ENCODE measurements around the gene TNS1.

TNS1 gene

DNA sequence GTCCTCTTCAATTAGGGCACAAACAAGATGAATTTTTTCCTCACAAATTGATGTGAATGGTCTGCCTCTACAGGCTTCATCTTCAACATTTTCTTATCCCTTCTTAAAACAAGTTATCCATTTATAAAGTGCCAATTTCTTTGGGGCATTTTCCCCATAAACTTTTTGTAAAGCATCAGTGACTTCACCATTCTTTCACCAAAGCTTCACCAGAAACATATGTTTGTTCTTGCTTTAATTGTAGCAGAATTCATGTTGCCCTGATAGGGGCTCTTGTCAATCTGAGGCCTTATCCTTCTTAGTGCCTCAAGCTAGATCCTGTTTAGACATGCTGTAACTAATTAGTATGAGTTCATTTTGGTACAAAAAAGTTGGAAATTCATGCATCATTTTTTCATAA is 226.2 kb downstream of the TNS1 start:
- no peak for DNase-seq (ENCODE audit: low read depth)

DNA sequence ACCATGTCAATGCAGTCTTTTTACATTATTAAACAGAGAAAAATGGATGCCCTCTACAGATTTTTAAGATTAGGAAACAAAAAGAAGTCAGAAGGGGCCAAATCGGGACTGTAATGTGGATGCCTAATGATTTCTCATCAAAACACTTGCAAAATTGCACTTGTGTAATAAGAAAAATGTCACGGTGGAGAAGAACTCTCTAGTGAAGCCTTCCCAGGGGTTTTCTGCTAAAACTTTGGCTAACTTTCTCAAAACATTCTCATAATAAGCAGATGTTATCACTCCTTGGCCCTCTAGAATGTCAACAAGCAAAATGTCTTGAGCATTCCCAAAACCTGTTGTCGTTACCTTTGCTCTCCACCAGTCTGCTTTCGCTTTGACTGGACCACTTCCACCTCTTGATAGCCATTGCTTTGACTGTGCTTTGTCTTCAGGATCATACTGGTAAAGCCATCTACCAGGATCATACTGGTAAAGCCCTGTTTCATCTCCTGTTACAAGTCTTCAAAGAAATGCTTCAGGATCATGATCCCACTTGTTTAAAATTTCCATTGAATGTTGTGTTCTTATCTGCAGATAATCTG is 226.8 kb downstream of the TNS1 start:
- DNase-seq (ENCODE audit: low read depth), result no peak

DNA sequence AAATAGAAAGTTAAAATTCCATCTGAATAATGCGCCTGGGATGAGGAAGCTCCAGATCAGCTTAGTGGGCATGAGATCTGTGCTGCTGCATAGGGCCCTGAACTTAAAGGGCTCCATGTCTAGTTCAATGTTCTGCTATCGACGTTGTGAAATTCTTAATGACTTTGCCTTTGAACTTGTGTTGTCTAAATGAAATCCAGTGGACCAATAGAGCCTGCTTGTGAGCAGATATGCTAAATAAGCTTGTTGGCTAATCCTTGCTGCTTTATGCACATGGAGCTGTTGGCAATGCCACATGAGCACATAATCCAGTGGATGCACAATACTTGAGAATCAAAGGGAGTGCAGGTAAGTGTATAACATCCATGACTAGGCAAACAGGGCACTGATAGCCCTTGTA is 228.6 kb downstream of the TNS1 start:
- no peak for DNase-seq (ENCODE audit: low read depth)

DNA sequence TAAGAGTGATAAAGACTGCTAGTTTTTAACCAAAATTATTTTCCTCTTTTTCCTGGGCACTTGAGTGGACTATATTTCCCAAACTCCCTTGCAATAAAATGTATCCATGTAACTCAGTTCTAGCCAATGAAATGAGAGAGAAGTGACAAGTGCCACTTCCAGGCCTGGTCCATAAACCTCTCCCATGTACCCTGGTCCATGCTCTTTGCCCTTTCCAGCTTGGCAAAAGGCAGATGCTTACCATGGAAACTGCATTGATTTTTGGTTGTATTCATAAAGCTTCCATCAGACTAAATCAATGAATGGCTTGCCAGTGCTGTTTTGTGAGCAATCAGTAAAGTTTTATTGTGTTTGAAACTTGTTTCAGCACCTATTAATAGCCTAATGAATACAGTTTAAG is 229.3 kb downstream of the TNS1 start:
- no peak for DNase-seq (ENCODE audit: low read depth)

DNA sequence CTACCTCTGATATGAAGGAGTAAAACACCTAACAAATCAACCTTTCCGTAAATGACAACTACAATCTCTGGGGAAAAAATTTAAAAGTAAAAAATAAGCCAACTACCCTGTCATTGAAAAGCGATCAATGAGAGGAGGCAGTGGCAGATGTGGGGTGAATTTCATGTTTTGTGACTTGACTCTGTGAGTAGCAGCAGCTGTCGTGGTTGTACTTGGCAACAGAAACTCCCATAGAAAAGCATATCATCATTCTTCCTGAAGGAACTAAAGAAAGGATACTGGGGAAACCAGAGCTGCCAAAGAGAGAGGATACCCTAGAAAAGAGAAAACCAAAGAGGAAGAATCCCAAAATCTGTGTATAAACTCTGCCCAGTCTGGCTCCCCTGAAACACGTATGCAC is 236.4 kb downstream of the TNS1 start:
- no peak for DNase-seq (ENCODE audit: low read depth)

DNA sequence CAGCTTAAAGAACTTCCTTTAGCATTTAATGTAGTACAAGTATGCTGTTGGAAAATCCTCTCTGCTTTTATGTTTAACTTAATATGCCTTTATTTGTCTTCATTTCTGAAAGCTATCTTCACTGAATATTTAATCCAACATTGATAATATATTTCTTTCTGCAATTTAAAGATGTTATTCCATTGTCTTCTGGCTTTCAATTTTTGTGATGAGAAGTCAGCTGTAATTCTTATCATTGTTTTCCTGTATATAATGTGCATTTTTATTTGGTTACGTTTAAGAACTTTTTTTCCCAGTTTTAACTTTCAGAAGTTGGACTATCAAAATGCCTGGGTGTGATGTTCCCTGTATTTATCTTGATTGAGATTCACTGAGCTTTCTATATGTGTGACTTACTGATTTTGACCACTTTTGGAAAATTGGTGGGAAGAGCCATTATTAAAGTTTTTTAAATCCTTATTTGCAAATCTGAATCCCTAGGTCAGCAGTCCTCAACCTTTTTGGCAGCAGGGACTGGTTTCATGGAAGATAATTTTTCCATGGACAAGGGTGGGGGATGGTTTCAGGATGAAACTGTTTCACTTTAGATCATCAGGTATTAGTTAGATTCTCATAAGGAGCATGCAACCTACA is 241.0 kb downstream of the TNS1 start:
- no peak for DNase-seq (ENCODE audit: low read depth)

DNA sequence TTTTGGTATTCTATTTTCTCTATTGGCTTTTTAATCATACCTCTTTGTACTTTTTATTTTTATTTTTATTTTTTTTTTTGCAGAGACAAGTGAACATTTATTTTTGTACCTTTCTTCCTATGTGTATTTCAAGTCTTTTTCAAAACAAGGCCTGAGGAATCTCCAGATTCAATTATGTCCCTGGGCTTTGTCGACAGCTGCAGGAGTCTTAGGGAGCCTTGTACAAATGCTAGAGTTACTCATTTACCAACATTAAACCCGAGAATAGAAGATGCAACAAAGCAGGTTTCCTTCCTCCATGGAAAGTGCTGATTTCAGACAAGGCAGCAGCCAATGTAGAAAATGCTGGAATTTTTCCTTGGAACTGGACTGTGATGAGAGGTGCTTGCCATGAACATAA is 242.8 kb downstream of the TNS1 start:
- no peak for DNase-seq (ENCODE audit: low read depth)

DNA sequence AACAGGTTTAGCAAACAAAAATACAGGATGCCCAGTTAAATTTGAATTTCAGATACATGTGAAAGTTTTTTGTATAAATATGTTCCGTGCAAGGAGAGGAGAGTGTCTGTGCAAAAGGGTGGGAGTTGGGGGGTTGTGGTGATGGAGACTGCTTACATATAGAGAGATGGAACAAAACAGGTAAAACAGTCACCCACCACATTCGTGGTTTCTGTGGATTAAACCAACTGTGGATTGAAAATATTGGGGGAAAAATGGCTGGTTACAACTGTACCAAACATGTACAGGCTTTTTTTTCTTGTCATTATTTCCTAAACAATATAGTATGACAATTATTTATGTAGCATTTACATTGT is 245.7 kb downstream of the TNS1 start:
- DNase-seq (ENCODE audit: low read depth), result no peak

DNA sequence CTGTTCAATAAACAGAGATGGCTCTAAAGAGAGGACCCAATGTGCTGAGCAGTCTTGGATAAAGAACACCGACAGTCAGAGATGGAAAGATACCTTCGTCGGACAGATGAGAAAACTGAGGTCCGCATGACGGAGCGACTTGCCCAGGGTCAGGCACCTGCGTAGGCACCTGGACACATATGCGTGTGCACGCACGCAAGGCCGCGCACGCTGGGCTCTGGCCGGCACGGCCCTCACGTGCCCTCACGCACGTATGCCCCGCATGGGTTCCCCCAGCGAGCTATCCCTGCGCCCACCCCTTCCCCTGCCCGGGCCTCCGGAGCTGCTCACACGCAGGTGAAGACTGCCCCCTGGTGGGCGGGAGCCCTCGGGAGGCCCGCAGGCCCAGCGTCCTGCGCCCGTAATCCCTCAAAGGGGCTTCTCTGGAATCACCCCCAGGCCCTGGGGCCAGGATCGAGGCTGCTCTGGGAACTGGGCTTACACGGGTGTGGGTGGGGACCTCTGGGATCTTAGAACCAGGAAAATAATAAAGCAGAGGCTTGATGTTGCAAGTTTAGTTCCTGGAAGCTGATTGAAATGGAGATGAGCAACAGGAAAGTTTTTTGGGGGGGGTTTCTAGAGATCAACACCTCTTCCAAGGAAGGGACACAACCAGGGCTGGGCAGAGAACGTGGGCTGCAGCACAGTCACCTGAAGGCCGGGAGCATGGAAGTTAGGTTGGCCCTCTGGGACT is 246.3 kb downstream of the TNS1 start:
- peak; percentile 46 for DNase-seq (ENCODE audit: low read depth)

DNA sequence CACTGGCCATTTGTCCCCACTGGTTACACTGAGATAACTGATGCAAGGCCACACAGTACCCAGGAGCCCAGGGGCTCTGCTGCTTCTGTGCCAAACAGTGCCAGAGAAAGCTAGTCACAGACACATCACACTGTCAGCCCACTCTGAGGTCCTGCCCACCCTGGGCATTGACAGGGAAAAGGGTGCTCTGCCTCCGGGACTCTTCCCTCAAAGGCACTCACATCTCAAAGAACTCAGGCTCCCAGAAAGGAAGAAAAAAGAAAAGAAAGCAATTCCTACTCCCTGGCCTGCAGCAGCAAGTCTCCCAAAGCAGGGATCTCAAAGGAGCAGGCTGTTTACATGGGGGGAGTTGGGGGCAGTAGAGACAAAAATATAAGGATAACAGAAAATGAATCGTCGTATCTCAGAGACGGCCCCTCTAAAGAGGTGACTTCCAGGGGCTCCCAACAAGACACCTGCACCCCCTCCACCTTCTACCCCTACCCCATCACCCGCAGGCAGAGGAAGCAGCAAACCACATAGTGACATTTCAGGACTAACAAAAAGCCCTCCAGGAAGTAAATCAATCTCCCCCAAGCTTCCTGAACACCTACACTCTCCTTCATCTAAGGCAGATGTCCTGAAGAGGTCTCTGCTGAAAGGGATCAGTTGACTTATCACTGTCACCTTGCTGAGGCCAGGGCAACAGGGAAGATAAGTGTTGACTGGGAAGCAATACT is 247.6 kb downstream of the TNS1 start:
- DNase-seq (ENCODE audit: low read depth), result no peak

DNA sequence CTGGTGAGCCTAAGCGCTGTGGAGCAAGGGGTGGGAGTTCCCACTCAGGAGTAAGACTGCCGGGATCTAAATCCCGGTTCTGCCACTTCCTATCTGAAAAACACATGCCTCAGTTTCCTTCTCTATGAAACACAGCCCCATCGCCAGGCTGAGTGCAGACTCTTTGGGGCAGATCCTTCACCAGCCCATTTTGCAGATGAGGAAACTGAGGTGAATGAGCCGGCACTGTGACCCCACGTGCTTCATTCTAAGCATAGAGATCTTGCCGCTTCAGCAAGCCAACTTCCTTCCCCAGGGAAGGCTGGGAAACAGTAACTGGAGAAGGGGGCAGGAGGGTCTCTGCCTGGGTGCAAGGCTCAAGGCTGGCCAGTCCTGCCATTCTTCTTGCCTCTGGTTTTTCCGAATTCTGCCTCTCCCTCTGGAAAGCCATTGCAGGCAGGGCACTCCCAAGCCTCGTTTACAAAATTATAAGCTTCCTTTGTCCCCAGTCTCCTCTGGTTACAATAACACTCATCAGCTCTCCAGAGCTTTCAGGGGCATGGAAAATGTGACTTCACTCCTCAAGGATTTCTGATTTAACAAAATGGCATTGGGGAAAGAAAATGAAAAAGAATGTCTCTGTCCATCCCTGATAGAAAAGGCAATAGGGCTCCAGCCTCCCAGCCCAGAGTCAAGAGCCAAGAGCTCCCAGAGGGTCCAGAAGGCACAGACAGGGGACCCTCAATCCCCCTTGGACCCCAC is 249.2 kb downstream of the TNS1 start:
- DNase-seq (ENCODE audit: low read depth), result no peak

DNA sequence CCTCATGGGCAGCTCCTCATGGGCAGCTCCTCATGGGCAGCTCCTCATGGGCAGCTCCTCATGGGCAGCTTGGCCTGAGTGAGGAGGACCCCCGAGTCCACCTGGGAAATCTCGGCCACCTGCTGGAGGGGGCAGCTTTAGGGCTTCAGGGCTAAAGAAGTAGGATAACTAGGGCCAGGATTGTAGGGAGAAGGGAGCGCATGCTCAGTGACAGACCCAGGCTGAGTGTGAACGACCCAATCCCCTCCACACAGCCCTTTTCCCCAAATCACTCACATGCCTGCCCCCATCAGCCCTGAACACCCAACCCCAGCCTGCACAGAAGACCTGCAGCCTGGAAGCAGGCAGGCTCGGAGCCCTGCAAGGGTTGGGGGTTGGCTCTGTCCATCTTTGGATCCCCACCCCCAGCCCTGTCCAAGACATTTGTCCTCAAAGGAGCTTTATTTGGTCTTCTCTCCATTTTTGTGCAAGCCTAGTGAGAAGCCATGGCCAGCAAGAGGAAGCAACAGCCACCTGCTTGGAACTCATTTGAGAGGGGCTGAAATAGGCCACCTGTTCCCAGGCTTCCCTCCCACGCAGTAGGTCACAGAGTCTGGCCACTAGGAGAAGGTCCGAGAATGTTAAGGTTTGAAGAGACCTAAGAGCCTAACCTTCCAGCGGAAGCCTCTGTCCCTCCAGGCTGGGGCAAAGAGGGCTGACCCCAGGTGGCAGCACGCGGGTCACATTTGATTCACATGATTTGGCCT is 249.9 kb downstream of the TNS1 start:
- no peak for DNase-seq (ENCODE audit: low read depth)

DNA sequence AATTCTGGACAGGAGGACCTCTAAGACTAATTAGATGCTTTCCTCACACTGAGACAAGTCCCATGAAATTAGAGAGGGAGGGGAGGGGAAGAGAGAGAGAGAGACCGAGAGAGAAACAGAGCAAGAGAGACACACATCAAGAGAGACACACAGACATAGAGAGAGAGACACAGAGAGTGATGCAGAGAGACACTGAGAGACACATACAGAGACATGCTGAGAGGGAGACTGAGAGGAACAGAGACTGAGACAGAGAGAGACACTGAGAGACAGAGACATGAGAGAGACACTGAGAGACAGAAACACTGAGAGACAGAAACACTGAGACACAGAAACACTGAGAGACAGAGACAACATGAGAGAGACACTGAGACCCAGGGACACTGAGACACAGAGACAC is 250.8 kb downstream of the TNS1 start:
- DNase-seq (ENCODE audit: low read depth), result no peak

DNA sequence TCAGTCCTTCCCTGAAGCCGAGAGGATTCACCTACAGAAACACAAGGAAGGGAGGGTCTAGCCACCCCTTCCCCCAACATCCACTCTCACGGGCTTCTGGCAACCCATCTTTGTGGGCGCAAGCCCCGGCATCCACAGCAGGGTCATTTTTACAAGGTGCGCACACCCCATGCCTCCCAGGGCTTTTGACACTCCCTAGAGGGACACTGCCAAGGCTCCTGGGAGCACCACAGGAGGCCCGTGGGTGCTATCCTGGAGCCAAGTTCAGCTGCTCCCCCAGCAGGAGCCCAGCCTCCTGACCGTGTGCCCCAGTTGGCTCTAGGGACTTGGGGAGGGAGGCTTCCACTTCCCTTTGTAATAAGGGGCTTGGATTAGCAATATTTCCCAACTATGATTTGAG is 251.6 kb downstream of the TNS1 start:
- DNase-seq (ENCODE audit: low read depth), result no peak

Measured in T follicular helper cell (primary cell).